GM23338 (cell line): ENCODE data around the gene LUC7L. TPM values are rescaled to one million over a fixed set of nuclear protein-coding genes. Genes with fewer than 3 reads are reported as not detected.

Source experiments
- ATAC-seq: fragments of 200-7000 bp; cut with Tn5 transposase; 3 replicates; pipeline ENCODE4 v1.9.1; 2020
- DNase-seq: peaks from one replicate; pipeline ENCODE4 v3.0.0-alpha.2; 2015; ENCODE audit warnings: low spot score
- H2AFZ ChIP-seq: fragments of 200-600 bp; sonication (generic); 2 replicates; pipeline ENCODE4 v1.8.0; 2016; ENCODE audit warnings: antibody characterized with exemption, mild to moderate bottlenecking, moderate library complexity
- H3F3A ChIP-seq: fragments of 200-600 bp; sonication (generic); replicated peaks from 2 replicates; pipeline ENCODE4 v1.8.0; 2017; ENCODE audit warnings: antibody characterized with exemption, mixed run types, low read depth
- H3K27ac ChIP-seq: fragments of 200-600 bp; sonication (generic); 2 replicates; pipeline ENCODE4 v1.6.1; 2016; ENCODE audit warnings: low read depth
- H3K27me3 ChIP-seq: fragments of 200-600 bp; sonication (generic); 2 replicates; pipeline ENCODE4 v1.8.0; 2016; ENCODE audit warnings: mild to moderate bottlenecking, mixed run types, moderate library complexity; ENCODE audit not compliant: insufficient read depth
- H3K36me3 ChIP-seq: fragments of 200-600 bp; sonication (generic); 2 replicates; pipeline ENCODE4 v1.8.0; 2016; ENCODE audit warnings: mild to moderate bottlenecking; ENCODE audit not compliant: insufficient read depth
- H3K4me1 ChIP-seq: fragments of 200-600 bp; sonication (generic); 2 replicates; pipeline ENCODE4 v1.8.0; 2016; ENCODE audit warnings: mild to moderate bottlenecking, moderate library complexity; ENCODE audit not compliant: insufficient read depth
- H3K4me2 ChIP-seq: fragments of 200-600 bp; sonication (generic); 2 replicates; pipeline ENCODE4 v1.7.1; 2017; ENCODE audit warnings: mixed run types
- H3K4me3 ChIP-seq: fragments of 200-600 bp; sonication (generic); 2 replicates; pipeline ENCODE4 v1.6.1; 2016; ENCODE audit warnings: mixed run types
- H3K79me2 ChIP-seq: fragments of 200-600 bp; sonication (generic); replicated peaks from 2 replicates; pipeline ENCODE4 v1.8.0; 2017; ENCODE audit warnings: mild to moderate bottlenecking; ENCODE audit not compliant: insufficient read depth
- H3K9me2 ChIP-seq: fragments of 200-600 bp; sonication (generic); 2 replicates; pipeline ENCODE4 v1.8.0; 2017; ENCODE audit not compliant: insufficient read depth
- H4K20me1 ChIP-seq: fragments of 200-600 bp; sonication (generic); replicated peaks from 2 replicates; pipeline ENCODE4 v1.8.0; 2017; ENCODE audit warnings: mild to moderate bottlenecking; ENCODE audit not compliant: insufficient read depth
- H3K27ac Mint-ChIP-seq: 2 replicates; pipeline ENCODE4 v1.8.0; 2020; ENCODE audit warnings: inconsistent platforms, mild to moderate bottlenecking, moderate library complexity, mixed read lengths
- H3K27me3 Mint-ChIP-seq: 3 replicates; pipeline ENCODE4 v1.8.0; 2022; ENCODE audit warnings: low read depth, mild to moderate bottlenecking, moderate library complexity, mixed read lengths, inconsistent platforms; ENCODE audit not compliant: insufficient read depth, poor library complexity
- H3K36me3 Mint-ChIP-seq: 3 replicates; pipeline ENCODE4 v1.8.0; 2021; ENCODE audit warnings: low read depth, mild to moderate bottlenecking, inconsistent platforms, moderate library complexity, mixed read lengths
- H3K4me1 Mint-ChIP-seq: 3 replicates; pipeline ENCODE4 v1.8.0; 2020; ENCODE audit warnings: mild to moderate bottlenecking, inconsistent platforms, mixed read lengths
- H3K4me3 Mint-ChIP-seq: 3 replicates; pipeline ENCODE4 v1.8.0; 2021; ENCODE audit warnings: moderate library complexity, mild to moderate bottlenecking, inconsistent platforms, mixed read lengths
- H3K9me3 Mint-ChIP-seq: 3 replicates; pipeline ENCODE4 v1.8.0; 2020; ENCODE audit warnings: moderate library complexity, mild to moderate bottlenecking, inconsistent platforms, mixed read lengths
- EZH2 ChIP-seq: fragments of 200-600 bp; sonication (generic); IDR thresholded peaks from one replicate; pipeline ENCODE4 v1.8.0; 2017; ENCODE audit warnings: antibody characterized with exemption, mild to moderate bottlenecking, low read depth; ENCODE audit not compliant: unreplicated experiment
- JUNB ChIP-seq: IDR thresholded peaks from one replicate; pipeline ENCODE4 v1.6.1; 2016; ENCODE audit warnings: antibody characterized with exemption; ENCODE audit not compliant: unreplicated experiment
- NANOG ChIP-seq: IDR thresholded peaks from 2 replicates; pipeline ENCODE4 v1.6.1; 2016; ENCODE audit warnings: antibody characterized with exemption, borderline replicate concordance
- POLR2AphosphoS5 ChIP-seq: IDR thresholded peaks from 2 replicates; pipeline ENCODE4 v1.6.1; 2016; ENCODE audit warnings: antibody characterized with exemption, low read depth
- STAT1 ChIP-seq: IDR thresholded peaks from one replicate; pipeline ENCODE4 v1.6.1; 2016; ENCODE audit warnings: antibody characterized with exemption; ENCODE audit not compliant: unreplicated experiment
- polyA plus RNA-seq: library from polyadenylated mRNA; unstranded; fragments of >200 nt; fragmentation: Nextera tagmentation; extraction: Ambion mirVana; gene quantifications from 2 replicates; pipeline ENCODE4 v1.2.1, GENCODE V29; 2016
- total RNA-seq: library from RNA; depleted of rRNA; stranded (reverse); fragments of >200 nt; shearing (Covaris generic); gene quantifications from 2 replicates; pipeline ENCODE4 v1.2.3, GENCODE V29; 2014
- TF ChIP-seq, protein P1 (sequence below): fragments of 250-450 bp; sonication (Bioruptor Pico); IDR thresholded peaks from 2 replicates; pipeline ENCODE4 v1.5.0; 2020; ENCODE audit warnings: mild to moderate bottlenecking, moderate library complexity

LUC7L gene
- total and polyA plus RNA-seq, 2 experiments from 2014 or later: 114 to 151 TPM

DNA sequence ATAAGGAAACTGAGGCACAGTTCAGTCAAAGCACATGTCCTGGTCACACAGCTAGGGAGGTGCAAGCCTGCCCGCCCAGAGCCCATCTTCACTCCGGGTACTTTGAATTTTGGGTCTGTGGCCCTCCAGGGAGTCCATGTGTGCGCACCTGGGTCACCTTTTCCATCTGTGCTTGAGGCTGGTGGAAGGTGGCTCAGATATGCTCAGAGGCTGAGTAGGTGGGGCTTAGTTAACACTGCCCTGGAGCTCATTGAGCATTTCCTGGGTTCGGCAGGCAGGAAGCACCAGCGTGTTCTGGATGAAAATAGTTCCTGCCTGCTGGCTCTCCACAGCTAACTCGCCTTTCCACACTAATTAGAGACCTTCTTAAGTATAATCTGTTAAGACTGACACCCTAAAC is 24.6 kb upstream of the LUC7L start (continued):
- TF ChIP-seq STAT1 (no peak), POLR2AphosphoS5 (no peak), JUNB (no peak), EZH2 (no peak)

DNA sequence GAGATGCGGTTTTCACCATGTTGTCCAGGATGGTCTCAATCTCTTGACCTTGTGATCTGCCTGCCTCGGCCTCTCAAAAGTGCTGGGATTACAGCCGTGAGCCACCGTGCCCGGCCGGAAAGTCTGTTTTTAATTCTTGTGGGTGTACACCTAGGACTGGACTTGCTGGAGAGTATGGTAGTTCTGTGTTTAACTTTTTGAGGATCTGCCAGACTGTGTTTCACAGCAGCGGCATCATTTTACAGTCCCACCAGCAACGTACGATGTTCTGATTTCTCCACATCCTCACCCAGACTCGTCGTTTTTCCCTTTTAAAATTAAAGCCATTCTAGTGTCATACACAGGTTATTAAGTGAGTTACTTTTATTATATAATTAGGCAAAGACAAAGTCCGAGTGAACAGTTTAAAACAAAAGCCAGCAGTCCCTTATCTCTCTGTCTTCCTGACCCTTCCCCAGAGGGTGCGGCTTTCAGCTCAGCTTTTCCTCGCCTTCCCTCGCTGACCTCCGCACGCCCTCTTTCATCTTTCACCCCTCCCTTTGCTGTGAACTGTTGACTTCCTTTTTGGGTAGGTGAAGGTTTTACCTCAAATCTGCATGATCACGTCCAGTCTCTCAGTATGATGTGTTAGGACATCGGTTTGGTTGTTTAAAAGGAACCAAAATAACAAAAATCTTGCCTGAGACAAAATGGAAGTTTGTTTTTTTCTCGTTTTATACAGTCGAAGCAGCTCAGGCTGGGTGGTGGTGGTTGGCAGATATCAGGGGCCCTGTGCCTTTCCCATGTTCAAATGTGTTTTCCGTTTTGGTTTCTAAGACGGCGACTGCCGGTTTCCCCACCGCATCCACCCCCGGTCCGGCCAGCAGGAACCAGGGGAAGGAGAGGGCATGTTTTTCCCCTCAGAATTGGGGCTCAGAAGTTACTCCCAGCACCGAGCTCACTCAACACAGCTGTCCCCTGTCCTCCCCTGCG is 23.4 kb upstream of the LUC7L start:
- Histone ChIP-seq H3K4me1 (no peaks in the 10 kb centered on the region), H3K79me2 (no peaks in the 10 kb centered on the region), H3K36me3 (no peaks in the 10 kb centered on the region; the same call in 1 of the 2 replicates), H2AFZ (no peak overlapping the region), H3K4me2 (no peak overlapping the region), H3F3A (0 out of 2 replicates have a peak, but pooled peaks cover 4% of the 10 kb centered on the region), H3K9me2 (no peaks in the 10 kb centered on the region), H4K20me1 (peaks cover 4% of the 10 kb centered on the region), H3K27ac (0 out of 2 replicates have a peak overlapping the region, but pooled peaks have one; percentile 50), H3K4me3 (no peak overlapping the region), H3K27me3 (no peaks in the 10 kb centered on the region)
- DNase-seq: no peak
- H3K9me3 Mint-ChIP-seq: no peaks in the 10 kb centered on the region
- no peak for ATAC-seq
- H3K36me3 Mint-ChIP-seq: peaks cover 37% of the 10 kb centered on the region; the same call in 2 of the 3 replicates
- TF ChIP-seq EZH2 (no peak), JUNB (no peak), NANOG (no peak)
- TF ChIP-seq, protein P1, sequence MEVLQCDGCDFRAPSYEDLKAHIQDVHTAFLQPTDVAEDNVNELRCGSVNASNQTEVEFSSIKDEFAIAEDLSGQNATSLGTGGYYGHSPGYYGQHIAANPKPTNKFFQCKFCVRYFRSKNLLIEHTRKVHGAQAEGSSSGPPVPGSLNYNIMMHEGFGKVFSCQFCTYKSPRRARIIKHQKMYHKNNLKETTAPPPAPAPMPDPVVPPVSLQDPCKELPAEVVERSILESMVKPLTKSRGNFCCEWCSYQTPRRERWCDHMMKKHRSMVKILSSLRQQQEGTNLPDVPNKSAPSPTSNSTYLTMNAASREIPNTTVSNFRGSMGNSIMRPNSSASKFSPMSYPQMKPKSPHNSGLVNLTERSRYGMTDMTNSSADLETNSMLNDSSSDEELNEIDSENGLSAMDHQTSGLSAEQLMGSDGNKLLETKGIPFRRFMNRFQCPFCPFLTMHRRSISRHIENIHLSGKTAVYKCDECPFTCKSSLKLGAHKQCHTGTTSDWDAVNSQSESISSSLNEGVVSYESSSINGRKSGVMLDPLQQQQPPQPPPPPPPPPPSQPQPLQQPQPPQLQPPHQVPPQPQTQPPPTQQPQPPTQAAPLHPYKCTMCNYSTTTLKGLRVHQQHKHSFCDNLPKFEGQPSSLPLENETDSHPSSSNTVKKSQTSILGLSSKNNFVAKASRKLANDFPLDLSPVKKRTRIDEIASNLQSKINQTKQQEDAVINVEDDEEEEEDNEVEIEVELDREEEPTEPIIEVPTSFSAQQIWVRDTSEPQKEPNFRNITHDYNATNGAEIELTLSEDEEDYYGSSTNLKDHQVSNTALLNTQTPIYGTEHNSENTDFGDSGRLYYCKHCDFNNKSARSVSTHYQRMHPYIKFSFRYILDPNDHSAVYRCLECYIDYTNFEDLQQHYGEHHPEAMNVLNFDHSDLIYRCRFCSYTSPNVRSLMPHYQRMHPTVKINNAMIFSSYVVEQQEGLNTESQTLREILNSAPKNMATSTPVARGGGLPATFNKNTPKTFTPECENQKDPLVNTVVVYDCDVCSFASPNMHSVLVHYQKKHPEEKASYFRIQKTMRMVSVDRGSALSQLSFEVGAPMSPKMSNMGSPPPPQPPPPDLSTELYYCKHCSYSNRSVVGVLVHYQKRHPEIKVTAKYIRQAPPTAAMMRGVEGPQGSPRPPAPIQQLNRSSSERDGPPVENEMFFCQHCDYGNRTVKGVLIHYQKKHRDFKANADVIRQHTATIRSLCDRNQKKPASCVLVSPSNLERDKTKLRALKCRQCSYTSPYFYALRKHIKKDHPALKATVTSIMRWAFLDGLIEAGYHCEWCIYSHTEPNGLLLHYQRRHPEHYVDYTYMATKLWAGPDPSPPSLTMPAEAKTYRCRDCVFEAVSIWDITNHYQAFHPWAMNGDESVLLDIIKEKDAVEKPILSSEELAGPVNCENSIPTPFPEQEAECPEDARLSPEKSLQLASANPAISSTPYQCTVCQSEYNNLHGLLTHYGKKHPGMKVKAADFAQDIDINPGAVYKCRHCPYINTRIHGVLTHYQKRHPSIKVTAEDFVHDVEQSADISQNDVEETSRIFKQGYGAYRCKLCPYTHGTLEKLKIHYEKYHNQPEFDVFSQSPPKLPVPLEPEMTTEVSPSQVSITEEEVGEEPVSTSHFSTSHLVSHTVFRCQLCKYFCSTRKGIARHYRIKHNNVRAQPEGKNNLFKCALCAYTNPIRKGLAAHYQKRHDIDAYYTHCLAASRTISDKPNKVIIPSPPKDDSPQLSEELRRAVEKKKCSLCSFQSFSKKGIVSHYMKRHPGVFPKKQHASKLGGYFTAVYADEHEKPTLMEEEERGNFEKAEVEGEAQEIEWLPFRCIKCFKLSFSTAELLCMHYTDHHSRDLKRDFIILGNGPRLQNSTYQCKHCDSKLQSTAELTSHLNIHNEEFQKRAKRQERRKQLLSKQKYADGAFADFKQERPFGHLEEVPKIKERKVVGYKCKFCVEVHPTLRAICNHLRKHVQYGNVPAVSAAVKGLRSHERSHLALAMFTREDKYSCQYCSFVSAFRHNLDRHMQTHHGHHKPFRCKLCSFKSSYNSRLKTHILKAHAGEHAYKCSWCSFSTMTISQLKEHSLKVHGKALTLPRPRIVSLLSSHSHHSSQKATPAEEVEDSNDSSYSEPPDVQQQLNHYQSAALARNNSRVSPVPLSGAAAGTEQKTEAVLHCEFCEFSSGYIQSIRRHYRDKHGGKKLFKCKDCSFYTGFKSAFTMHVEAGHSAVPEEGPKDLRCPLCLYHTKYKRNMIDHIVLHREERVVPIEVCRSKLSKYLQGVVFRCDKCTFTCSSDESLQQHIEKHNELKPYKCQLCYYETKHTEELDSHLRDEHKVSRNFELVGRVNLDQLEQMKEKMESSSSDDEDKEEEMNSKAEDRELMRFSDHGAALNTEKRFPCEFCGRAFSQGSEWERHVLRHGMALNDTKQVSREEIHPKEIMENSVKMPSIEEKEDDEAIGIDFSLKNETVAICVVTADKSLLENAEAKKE (CRISPR knock-in tag): no peak
- peaks cover 7% of the 10 kb centered on the region for H3K27me3 Mint-ChIP-seq
- no peak overlapping the region for H3K27ac Mint-ChIP-seq
- H3K4me3 Mint-ChIP-seq: no peak overlapping the region
- peaks cover 4% of the 10 kb centered on the region; the same call in 2 of the 3 replicates for H3K4me1 Mint-ChIP-seq
